Glomerular visceral epithelial cell (primary cell): ENCODE results near the gene IVD.
A peak's percentile ranks its signal among the peaks of the same experiment; 100 is the strongest.

Experiments used
- DNase-seq: peaks from one replicate; pipeline ENCODE4 v3.0.0-alpha.2; 2016; ENCODE audit errors: extremely low spot score

Gene IVD

GRCh38 chr15:40377606-40378005 is 28.0 kb upstream of the IVD start:
- no peak for DNase-seq

GRCh38 chr15:40379374-40379773 is 26.2 kb upstream of the IVD start:
- no peak for DNase-seq

GRCh38 chr15:40379853-40380252 is 25.7 kb upstream of the IVD start:
- peak; percentile 61 for DNase-seq

- DNase-seq: no peak
These were observed 25.0 kb upstream of the IVD start for GRCh38 chr15:40380636-40381035.

GRCh38 chr15:40381818-40382529 is 23.6 kb upstream of the IVD start:
- no peak for DNase-seq

- DNase-seq: peak; percentile 93
These were observed 22.8 kb upstream of the IVD start, which contains the start of gene KNSTRN for GRCh38 chr15:40382580-40383456. TSS of gene KNSTRN (plus strand) at chr15:40382721. CDS start at chr15:40382836, 115 bp downstream.

- DNase-seq: no peak
These were observed 19.1 kb upstream of the IVD start for GRCh38 chr15:40386480-40386879.

GRCh38 chr15:40388941-40389823 is 16.4 kb upstream of the IVD start:
- DNase-seq: no peak

- DNase-seq: no peak
These were observed 15.6 kb upstream of the IVD start for GRCh38 chr15:40389824-40390595.

GRCh38 chr15:40392986-40393948 is 12.3 kb upstream of the IVD start:
- DNase-seq: no peak

GRCh38 chr15:40397688-40398412 is 7.7 kb upstream of the IVD start:
- no peak for DNase-seq

- no peak for DNase-seq
These were observed 7.2 kb upstream of the IVD start for GRCh38 chr15:40398413-40398873.

- no peak for DNase-seq
These were observed 6.2 kb upstream of the IVD start for GRCh38 chr15:40399370-40399769.

- no peak for DNase-seq
These were observed 1.9 kb downstream of the IVD start for GRCh38 chr15:40407330-40407990.

- no peak for DNase-seq
These were observed 3.8 kb downstream of the IVD start for GRCh38 chr15:40409366-40409765.

- DNase-seq: no peak
These were observed 4.9 kb downstream of the IVD start for GRCh38 chr15:40410476-40410875.

- DNase-seq: no peak
These were observed 6.6 kb downstream of the IVD start for GRCh38 chr15:40412095-40412759.

GRCh38 chr15:40413036-40413435 is 7.4 kb downstream of the IVD start:
- DNase-seq: no peak
